ENCODE results near the gene SLIT1.

- TF ChIP-seq CTCF (IDR thresholded peaks at IDR 0.05 in 4 of 5, conservative IDR thresholded peaks at IDR 0.05 in 1 of 5) (no peak), POLR2A (IDR thresholded peaks at IDR 0.05) (no peak)
Measured at GRCh38 chr10:97132273-97132672, 53.5 kb downstream of the SLIT1 start.
